Choroid plexus epithelial cell (primary cell): Measurements from ENCODE around the gene DEDD.
A peak's percentile ranks its signal among the peaks of the same experiment; 100 is the strongest.

ENCODE experiments used
- DNase-seq: peaks from one replicate; pipeline ENCODE4 v3.0.0-alpha.2; 2010; ENCODE audit warnings: low read depth
- H3K4me3 ChIP-seq: 2 replicates; pipeline ENCODE4 v1.5.1; 2011; ENCODE audit warnings: low read depth, mild to moderate bottlenecking, control low read depth, low read length, moderate library complexity
- TF ChIP-seq, protein P1 (sequence below): conservative IDR thresholded peaks from 2 replicates; pipeline ENCODE4 v1.5.1; 2011; ENCODE audit warnings: low read depth, mild to moderate bottlenecking, control low read depth, inconsistent platforms, low read length, moderate library complexity

Gene DEDD

DNA sequence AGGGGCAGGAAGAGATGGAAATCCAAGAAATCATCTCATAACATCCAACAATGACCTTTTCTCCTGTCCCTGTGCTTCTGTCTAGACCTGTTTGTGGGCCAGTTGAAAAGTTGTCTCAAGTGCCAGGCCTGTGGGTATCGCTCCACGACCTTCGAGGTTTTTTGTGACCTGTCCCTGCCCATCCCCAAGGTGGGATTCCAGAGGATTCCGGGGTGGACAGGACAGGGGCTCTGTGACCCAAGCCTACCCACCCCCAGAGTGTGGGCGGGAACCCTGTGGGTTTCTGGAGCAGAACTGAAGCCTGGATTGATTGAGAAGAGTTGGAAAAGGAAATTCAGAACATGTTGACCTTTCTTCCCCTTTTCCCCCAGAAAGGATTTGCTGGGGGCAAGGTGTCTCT lies 31.3 kb upstream of the DEDD start:
- TF ChIP-seq, protein P1, sequence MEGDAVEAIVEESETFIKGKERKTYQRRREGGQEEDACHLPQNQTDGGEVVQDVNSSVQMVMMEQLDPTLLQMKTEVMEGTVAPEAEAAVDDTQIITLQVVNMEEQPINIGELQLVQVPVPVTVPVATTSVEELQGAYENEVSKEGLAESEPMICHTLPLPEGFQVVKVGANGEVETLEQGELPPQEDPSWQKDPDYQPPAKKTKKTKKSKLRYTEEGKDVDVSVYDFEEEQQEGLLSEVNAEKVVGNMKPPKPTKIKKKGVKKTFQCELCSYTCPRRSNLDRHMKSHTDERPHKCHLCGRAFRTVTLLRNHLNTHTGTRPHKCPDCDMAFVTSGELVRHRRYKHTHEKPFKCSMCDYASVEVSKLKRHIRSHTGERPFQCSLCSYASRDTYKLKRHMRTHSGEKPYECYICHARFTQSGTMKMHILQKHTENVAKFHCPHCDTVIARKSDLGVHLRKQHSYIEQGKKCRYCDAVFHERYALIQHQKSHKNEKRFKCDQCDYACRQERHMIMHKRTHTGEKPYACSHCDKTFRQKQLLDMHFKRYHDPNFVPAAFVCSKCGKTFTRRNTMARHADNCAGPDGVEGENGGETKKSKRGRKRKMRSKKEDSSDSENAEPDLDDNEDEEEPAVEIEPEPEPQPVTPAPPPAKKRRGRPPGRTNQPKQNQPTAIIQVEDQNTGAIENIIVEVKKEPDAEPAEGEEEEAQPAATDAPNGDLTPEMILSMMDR: no peak
- DNase-seq: no peak
- H3K4me3 ChIP-seq: no peak overlapping the region

DNA sequence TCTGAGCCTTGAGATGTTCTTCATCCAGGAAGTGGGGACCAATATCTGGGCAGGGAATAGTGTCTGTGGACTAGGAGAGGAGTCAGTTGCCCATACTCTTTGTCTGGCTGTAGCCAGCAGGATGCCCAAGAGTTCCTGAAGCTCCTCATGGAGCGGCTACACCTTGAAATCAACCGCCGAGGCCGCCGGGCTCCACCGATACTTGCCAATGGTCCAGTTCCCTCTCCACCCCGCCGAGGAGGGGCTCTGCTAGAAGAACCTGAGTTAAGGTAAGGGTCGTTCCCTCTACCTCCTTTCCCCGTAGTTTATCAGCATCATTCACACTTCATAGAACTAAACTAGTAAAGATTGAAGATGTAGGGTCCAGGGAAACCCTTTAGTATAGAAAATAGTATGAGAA lies 30.3 kb upstream of the DEDD start:
- DNase-seq: no peak
- TF ChIP-seq, protein P1: no peak

DNA sequence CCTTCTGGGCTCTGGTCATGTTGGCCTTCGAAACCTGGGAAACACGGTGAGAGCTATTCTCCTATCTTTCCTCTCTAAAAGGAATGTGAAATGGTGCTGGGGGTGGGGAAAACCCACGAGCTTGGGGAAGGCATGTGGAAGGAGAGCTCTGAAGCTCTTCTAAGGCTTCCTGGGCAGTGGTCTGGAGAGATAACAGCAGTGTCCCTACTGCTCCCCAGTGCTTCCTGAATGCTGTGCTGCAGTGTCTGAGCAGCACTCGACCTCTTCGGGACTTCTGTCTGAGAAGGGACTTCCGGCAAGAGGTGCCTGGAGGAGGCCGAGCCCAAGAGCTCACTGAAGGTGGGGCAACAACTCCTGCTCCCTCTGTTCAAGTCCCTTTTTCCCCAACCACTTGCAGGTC lies 29.6 kb upstream of the DEDD start:
- TF ChIP-seq, protein P1: no peak
- H3K4me3 ChIP-seq: no peak overlapping the region
- no peak for DNase-seq

More for the DNA sequence above, 30.3 kb upstream of the DEDD start:
- no peak overlapping the region for H3K4me3 ChIP-seq

DNA sequence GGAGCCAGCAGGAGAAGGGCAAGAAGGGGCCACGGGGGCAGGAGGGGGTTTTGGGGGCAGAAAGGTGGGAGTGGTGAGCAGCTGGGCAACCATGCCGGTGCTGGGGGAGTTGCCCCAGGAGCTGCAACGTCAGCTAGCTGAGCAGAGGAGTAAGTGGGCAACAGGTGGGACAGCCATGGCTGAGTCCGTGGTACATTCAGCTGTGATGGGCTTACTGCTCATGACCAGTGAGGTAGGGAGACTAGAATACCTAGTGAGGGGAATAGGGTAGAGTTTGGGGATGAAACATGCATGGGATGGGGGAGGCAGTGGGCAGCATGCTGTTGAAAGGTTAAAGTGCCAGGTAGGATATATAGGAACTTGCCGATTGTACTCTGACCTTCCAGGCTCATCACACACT lies 29.2 kb upstream of the DEDD start:
- TF ChIP-seq, protein P1: no peak
- H3K4me3 ChIP-seq: no peak overlapping the region
- DNase-seq: no peak

DNA sequence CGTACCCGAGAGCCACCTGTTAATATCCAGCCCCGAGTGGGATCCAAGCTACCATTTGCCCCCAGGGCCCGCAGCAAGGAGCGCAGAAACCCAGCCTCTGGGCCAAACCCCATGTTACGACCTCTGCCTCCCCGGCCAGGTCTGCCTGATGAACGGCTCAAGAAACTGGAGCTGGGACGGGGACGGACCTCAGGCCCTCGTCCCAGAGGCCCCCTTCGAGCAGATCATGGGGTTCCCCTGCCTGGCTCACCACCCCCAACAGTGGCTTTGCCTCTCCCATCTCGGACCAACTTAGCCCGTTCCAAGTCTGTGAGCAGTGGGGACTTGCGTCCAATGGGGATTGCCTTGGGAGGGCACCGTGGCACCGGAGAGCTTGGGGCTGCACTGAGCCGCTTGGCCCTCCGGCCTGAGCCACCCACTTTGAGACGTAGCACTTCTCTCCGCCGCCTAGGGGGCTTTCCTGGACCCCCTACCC lies 28.2 kb upstream of the DEDD start:
- no peak overlapping the region for H3K4me3 ChIP-seq
- TF ChIP-seq, protein P1: no peak
- DNase-seq: no peak

DNA sequence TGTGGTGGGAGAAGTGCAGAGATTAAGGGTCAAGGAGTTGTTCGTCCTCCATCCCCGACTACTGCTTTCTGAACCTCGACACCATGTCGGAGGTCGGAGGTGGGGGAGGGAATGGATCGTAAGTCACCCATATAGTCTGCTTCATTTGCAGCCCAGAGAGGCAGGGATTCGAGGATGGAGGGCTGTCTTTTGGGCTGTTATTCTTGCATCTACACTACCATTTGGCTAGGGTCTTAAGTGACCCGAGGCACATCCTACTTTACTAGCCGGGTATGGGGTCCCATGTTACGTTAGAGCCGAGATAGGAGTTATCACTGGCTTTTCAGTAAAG lies 27.4 kb upstream of the DEDD start:
- H3K4me3 ChIP-seq: peak overlapping the region; percentile 95
- TF ChIP-seq, protein P1: no peak
- no peak for DNase-seq

DNA sequence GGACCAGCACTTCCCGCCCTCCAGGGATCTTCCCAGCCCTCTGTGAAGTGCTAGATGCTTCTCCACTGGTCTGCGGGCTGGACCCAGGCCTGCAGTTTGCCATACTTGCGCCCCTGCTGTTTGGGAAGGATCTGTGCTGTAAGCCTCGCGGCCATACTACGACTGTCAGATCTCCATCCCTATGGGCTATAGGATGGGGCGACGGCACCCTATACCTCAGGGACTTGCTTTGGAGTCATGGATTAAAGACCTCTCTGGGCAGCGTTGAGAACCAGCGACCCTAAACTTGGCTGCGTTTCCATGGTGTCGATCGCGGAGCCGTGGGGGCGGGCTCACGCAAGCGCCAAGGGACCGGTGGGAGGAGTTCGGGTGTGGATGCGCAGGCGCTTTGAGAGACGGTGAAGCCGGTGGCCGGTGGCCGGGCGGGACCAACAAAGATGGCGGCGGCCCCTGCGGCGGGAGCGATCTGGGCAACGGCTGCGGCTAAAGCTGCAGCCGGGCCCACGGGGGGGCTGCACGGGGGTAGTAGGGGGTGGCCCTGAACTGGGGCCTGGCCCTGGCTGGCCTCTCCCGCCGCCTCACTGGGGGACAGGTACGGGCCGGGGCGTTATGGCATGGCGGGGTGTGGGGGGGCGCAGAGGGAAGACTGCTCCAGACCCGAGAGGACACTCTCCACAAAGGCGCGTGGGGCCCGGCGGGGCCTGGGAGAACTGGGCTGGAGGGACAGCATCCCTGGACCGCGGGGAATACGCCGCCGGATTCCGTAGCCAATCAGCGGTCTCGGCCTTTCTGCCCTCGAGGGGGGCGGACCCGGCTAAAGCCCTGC lies 26.8 kb upstream of the DEDD start, which contains the start of gene USP21:
USP21 (plus strand) TSS at position 414 of the 826 bp plus-strand sequence. CDS start 1,141 bp downstream, outside the sequence.
- TF ChIP-seq, protein P1: peak; percentile 53
- peak within 1 kb of the TSS; percentile 95 for H3K4me3 ChIP-seq
- DNase-seq: peak; percentile 92
